ENCODE results near the gene MROH7. TPM values are rescaled to one million over a fixed set of nuclear protein-coding genes. Genes with fewer than 3 reads are reported as not detected.

Gene MROH7
- total and polyA plus RNA-seq, 2 of the 13 experiments (the other 11 are each of a cell fraction or from before 2014, with no cell fraction given) = 0.09 TPM

- TF ChIP-seq ZNF17 (CRISPR knock-in tag; IDR thresholded peaks at IDR 0.05) (no peak), MTF1 (CRISPR knock-in tag; IDR thresholded peaks at IDR 0.05) (peak; percentile 70; the same call in 1 of the 2 replicates), HMG20A (CRISPR knock-in tag; IDR thresholded peaks at IDR 0.05; ENCODE audit: borderline replicate concordance) (peak; percentile 32; the same call in 1 of the 2 replicates), PRMT3 (CRISPR knock-in tag; IDR thresholded peaks at IDR 0.05; ENCODE audit: borderline replicate concordance, low read depth) (no peak), MYNN (CRISPR knock-in tag; IDR thresholded peaks at IDR 0.05; ENCODE audit: low read depth) (no peak; the same call in 1 of the 2 replicates), ZNF780A (CRISPR knock-in tag; IDR thresholded peaks at IDR 0.05) (no peak; the same call in 1 of the 2 replicates), ATF7 (IDR thresholded peaks at IDR 0.05) (no peak), ATF7 (CRISPR knock-in tag; IDR thresholded peaks at IDR 0.05) (0 out of 2 replicates have a peak, but pooled peaks have one; percentile 23), XRCC5 (optimal IDR thresholded peaks at IDR 0.05; ENCODE audit: low read length) (peak; percentile 96), NFATC3 (CRISPR knock-in tag; IDR thresholded peaks at IDR 0.05) (no peak), ZFX (CRISPR knock-in tag; IDR thresholded peaks at IDR 0.05; ENCODE audit: low read depth) (peak; percentile 60; the same call in 1 of the 2 replicates), JUNB (CRISPR knock-in tag; IDR thresholded peaks at IDR 0.05; ENCODE audit: borderline replicate concordance) (no peak), ZNF264 (CRISPR knock-in tag; IDR thresholded peaks at IDR 0.05) (0 out of 2 replicates have a peak, but pooled peaks have one; percentile 32), ZNF205 (CRISPR knock-in tag; IDR thresholded peaks at IDR 0.05) (0 out of 2 replicates have a peak, but pooled peaks have one; percentile 44), ZNF335 (CRISPR knock-in tag; IDR thresholded peaks at IDR 0.05) (peak; percentile 86), ZNF777 (CRISPR knock-in tag; IDR thresholded peaks at IDR 0.05) (peak; percentile 58; the same call in 1 of the 2 replicates), KMT2B (CRISPR knock-in tag; IDR thresholded peaks at IDR 0.05) (peak; percentile 96), BRD4 (CRISPR knock-in tag; IDR thresholded peaks at IDR 0.05) (peak; percentile 92), ZNF552 (CRISPR knock-in tag; IDR thresholded peaks at IDR 0.05; ENCODE audit: borderline replicate concordance) (peak; percentile 54; the same call in 1 of the 2 replicates), ATF6 (CRISPR knock-in tag; conservative IDR thresholded peaks at IDR 0.05) (no peak)
- TF ChIP-seq, protein P1, sequence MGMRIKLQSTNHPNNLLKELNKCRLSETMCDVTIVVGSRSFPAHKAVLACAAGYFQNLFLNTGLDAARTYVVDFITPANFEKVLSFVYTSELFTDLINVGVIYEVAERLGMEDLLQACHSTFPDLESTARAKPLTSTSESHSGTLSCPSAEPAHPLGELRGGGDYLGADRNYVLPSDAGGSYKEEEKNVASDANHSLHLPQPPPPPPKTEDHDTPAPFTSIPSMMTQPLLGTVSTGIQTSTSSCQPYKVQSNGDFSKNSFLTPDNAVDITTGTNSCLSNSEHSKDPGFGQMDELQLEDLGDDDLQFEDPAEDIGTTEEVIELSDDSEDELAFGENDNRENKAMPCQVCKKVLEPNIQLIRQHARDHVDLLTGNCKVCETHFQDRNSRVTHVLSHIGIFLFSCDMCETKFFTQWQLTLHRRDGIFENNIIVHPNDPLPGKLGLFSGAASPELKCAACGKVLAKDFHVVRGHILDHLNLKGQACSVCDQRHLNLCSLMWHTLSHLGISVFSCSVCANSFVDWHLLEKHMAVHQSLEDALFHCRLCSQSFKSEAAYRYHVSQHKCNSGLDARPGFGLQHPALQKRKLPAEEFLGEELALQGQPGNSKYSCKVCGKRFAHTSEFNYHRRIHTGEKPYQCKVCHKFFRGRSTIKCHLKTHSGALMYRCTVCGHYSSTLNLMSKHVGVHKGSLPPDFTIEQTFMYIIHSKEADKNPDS (CRISPR knock-in tag; IDR thresholded peaks at IDR 0.05) = 0 out of 2 replicates have a peak, but pooled peaks have one; percentile 39
- TF ChIP-seq, protein P2, sequence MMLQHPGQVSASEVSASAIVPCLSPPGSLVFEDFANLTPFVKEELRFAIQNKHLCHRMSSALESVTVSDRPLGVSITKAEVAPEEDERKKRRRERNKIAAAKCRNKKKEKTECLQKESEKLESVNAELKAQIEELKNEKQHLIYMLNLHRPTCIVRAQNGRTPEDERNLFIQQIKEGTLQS (CRISPR knock-in tag; IDR thresholded peaks at IDR 0.05) = no peak
- TF ChIP-seq, protein P3, sequence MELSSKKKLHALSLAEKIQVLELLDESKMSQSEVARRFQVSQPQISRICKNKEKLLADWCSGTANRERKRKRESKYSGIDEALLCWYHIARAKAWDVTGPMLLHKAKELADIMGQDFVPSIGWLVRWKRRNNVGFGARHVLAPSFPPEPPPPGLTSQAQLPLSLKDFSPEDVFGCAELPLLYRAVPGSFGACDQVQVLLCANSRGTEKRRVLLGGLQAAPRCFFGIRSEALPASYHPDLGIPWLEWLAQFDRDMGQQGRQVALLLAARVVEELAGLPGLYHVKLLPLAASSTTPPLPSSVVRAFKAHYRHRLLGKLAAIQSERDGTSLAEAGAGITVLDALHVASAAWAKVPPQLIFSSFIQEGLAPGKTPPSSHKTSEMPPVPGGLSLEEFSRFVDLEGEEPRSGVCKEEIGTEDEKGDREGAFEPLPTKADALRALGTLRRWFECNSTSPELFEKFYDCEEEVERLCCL (CRISPR knock-in tag; IDR thresholded peaks at IDR 0.05; ENCODE audit: borderline replicate concordance) = 0 out of 2 replicates have a peak, but pooled peaks have one; percentile 37
Measured at GRCh38 chr1:54715493-54716298, 74.1 kb downstream of the MROH7 start, which contains the start of gene TTC4 (continued).

Measured in HepG2 (cell line).